Measurements from ENCODE around the gene LSAMP. TPM values are rescaled to one million over a fixed set of nuclear protein-coding genes. Genes with fewer than 3 reads are reported as not detected.

LSAMP gene
- total RNA-seq, 4 donors from 2014 or later: 1.2 to 3.0 (median 1.8) TPM

- no peak overlapping the region for H3K4me3 ChIP-seq
- no peaks in the 10 kb centered on the region for H3K27me3 ChIP-seq
- H3K4me1 ChIP-seq: no peaks in the 10 kb centered on the region
- TF ChIP-seq EP300 (IDR thresholded peaks at IDR 0.05) (no peak), CTCF (IDR thresholded peaks at IDR 0.05) (no peak), POLR2AphosphoS5 (IDR thresholded peaks at IDR 0.05) (no peak), POLR2A (IDR thresholded peaks at IDR 0.05; ENCODE audit: low read depth) (no peak)
- H3K9me3 ChIP-seq: peaks cover 0 to 5% (median 0%) of the 10 kb centered on the region in 4 donors
- no peak for DNase-seq (ENCODE audit: extremely low spot score)
- WGBS: 47% methylated on average over 2 of the region's 2 CpGs
- no peak overlapping the region for H3K27ac ChIP-seq (replicated peaks in 1 of 4)
- intact Hi-C loops (cut with DNase I): no loop called here
- no peaks in the 10 kb centered on the region for H3K36me3 ChIP-seq
Measured at GRCh38 chr3:116388867-116389385, 56.4 kb downstream of the LSAMP start.

GRCh38 chr3:116386168-116386567 is 59.1 kb downstream of the LSAMP start:
- no peak for DNase-seq (ENCODE audit: extremely low spot score)
- WGBS: 97% methylated on average over 2 of the region's 2 CpGs
- Histone ChIP-seq H3K4me3 (no peak overlapping the region), H3K9me3 (peaks cover 0 to 2% (median 0%) of the 10 kb centered on the region in 4 donors), H3K27ac (replicated peaks in 1 of 4) (no peak overlapping the region), H3K36me3 (no peaks in the 10 kb centered on the region), H3K27me3 (no peaks in the 10 kb centered on the region), H3K4me1 (no peaks in the 10 kb centered on the region)
- TF ChIP-seq POLR2AphosphoS5 (IDR thresholded peaks at IDR 0.05): no peak
- TF ChIP-seq CTCF (IDR thresholded peaks at IDR 0.05): no peak
- TF ChIP-seq POLR2A (IDR thresholded peaks at IDR 0.05; ENCODE audit: low read depth): no peak
- intact Hi-C loops (cut with DNase I): no loop called here

GRCh38 chr3:116384717-116385116 is 60.6 kb downstream of the LSAMP start:
- Histone ChIP-seq H3K36me3 (no peaks in the 10 kb centered on the region), H3K27me3 (no peaks in the 10 kb centered on the region), H3K27ac (replicated peaks in 1 of 4) (no peak overlapping the region), H3K4me3 (no peak overlapping the region), H3K9me3 (no peaks in the 10 kb centered on the region), H3K4me1 (no peaks in the 10 kb centered on the region)
- no peak for DNase-seq (ENCODE audit: extremely low spot score)
- 65% methylated on average over 2 of the region's 2 CpGs for WGBS
- intact Hi-C loops (cut with DNase I): no loop called here
- TF ChIP-seq CTCF (IDR thresholded peaks at IDR 0.05) (no peak), POLR2A (IDR thresholded peaks at IDR 0.05; ENCODE audit: low read depth) (no peak), POLR2AphosphoS5 (IDR thresholded peaks at IDR 0.05) (no peak), EP300 (IDR thresholded peaks at IDR 0.05) (no peak)

DNA sequence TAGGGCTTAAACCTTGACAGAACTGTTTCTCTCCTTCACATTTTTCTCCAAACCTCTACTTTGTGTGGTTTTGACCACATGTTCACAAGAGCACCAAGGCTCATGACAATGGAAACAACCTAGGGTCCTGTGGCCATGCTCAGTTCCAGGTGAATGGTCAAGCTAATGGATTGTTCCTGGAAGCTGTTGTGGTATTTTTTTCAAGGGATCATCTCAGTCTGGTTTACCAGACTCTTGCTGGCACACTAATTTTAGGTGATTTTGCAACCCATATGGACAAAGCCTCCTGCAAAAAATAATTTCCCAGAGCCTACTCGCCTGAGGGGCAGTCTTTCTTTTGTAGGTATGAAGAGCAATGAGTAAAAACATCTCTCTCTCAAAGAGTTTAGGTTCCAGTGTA is 67.2 kb downstream of the LSAMP start:
- no peak for DNase-seq (ENCODE audit: extremely low spot score)
- Histone ChIP-seq H3K4me3 (no peak overlapping the region), H3K9me3 (no peaks in the 10 kb centered on the region), H3K27ac (replicated peaks in 1 of 4) (no peak overlapping the region), H3K4me1 (no peaks in the 10 kb centered on the region), H3K36me3 (no peaks in the 10 kb centered on the region), H3K27me3 (no peaks in the 10 kb centered on the region)
- 85% methylated on average over 1 of the region's 1 CpG for WGBS
- intact Hi-C loops (cut with DNase I): no loop called here
- TF ChIP-seq CTCF (IDR thresholded peaks at IDR 0.05): no peak
- TF ChIP-seq POLR2A (IDR thresholded peaks at IDR 0.05; ENCODE audit: low read depth): no peak
- no peak for TF ChIP-seq POLR2AphosphoS5 (IDR thresholded peaks at IDR 0.05)
- TF ChIP-seq EP300 (IDR thresholded peaks at IDR 0.05): no peak

- H3K36me3 ChIP-seq: no peaks in the 10 kb centered on the region
- H3K27me3 ChIP-seq: no peaks in the 10 kb centered on the region
- no peaks in the 10 kb centered on the region for H3K4me1 ChIP-seq
- H3K4me3 ChIP-seq: no peak overlapping the region
- no peak overlapping the region for H3K27ac ChIP-seq (replicated peaks in 1 of 4)
- intact Hi-C loops (cut with DNase I): no loop called here
- WGBS: 60% methylated on average over 2 of the region's 2 CpGs
- no peak for DNase-seq (ENCODE audit: extremely low spot score)
- H3K9me3 ChIP-seq: no peaks in the 10 kb centered on the region
- TF ChIP-seq POLR2AphosphoS5 (IDR thresholded peaks at IDR 0.05) (no peak), CTCF (IDR thresholded peaks at IDR 0.05) (no peak), POLR2A (IDR thresholded peaks at IDR 0.05; ENCODE audit: low read depth) (no peak), EP300 (IDR thresholded peaks at IDR 0.05) (no peak)
Measured at GRCh38 chr3:116374901-116375300, 70.4 kb downstream of the LSAMP start.

Data from esophagus muscularis mucosa (tissue), 4 donors.